DOHH2 (cell line): ENCODE data around the gene FLT3.

Experiments
- H3F3A ChIP-seq: fragments of 200-600 bp; sonication (generic), shearing (Covaris generic); 2 replicates; pipeline ENCODE4 v1.6.0; 2016; ENCODE audit warnings: antibody characterized with exemption, mild to moderate bottlenecking; ENCODE audit not compliant: control insufficient read depth, insufficient read depth
- H3K27ac ChIP-seq: fragments of 200-600 bp; sonication (generic); 2 replicates; pipeline ENCODE4 v1.5.1; 2014; ENCODE audit warnings: low read depth, mild to moderate bottlenecking, low read length, moderate library complexity
- H3K27me3 ChIP-seq: fragments of 200-600 bp; sonication (generic); 2 replicates; pipeline ENCODE4 v1.6.1; 2014; ENCODE audit warnings: mild to moderate bottlenecking, low read length, mixed read lengths; ENCODE audit not compliant: control insufficient read depth
- H3K36me3 ChIP-seq: fragments of 200-600 bp; sonication (generic); 2 replicates; pipeline ENCODE4 v1.6.1; 2014; ENCODE audit warnings: mild to moderate bottlenecking, low read length, moderate library complexity, mixed read lengths; ENCODE audit not compliant: control insufficient read depth
- H3K4me1 ChIP-seq: fragments of 200-600 bp; sonication (generic); 2 replicates; pipeline ENCODE4 v1.6.1; 2014; ENCODE audit warnings: mild to moderate bottlenecking, low read length, mixed read lengths; ENCODE audit not compliant: control insufficient read depth
- H3K4me2 ChIP-seq: fragments of 200-600 bp; sonication (generic); 2 replicates; pipeline ENCODE4 v1.6.0; 2014; ENCODE audit warnings: mild to moderate bottlenecking, low read length, moderate library complexity
- H3K4me3 ChIP-seq: fragments of 200-600 bp; sonication (generic); 2 replicates; pipeline ENCODE4 v1.5.1; 2014; ENCODE audit warnings: mild to moderate bottlenecking, low read length, mixed read lengths
- H3K79me2 ChIP-seq: fragments of 200-600 bp; sonication (generic); 2 replicates; pipeline ENCODE4 v1.6.1; 2014; ENCODE audit warnings: mild to moderate bottlenecking, low read length, mixed read lengths; ENCODE audit not compliant: control insufficient read depth
- H3K9me2 ChIP-seq: fragments of 200-600 bp; sonication (generic); replicated peaks from 2 replicates; pipeline ENCODE4 v1.6.1; 2014; ENCODE audit warnings: mild to moderate bottlenecking, low read length, mixed read lengths; ENCODE audit not compliant: control insufficient read depth
- H3K9me3 ChIP-seq: fragments of 200-600 bp; sonication (generic); 2 replicates; pipeline ENCODE4 v1.6.1; 2014; ENCODE audit warnings: antibody characterized with exemption, low read length, mixed read lengths; ENCODE audit not compliant: control insufficient read depth, insufficient read depth
- H4K20me1 ChIP-seq: fragments of 200-600 bp; sonication (generic); 2 replicates; pipeline ENCODE4 v1.6.0; 2014; ENCODE audit warnings: low read depth, mild to moderate bottlenecking, antibody characterized with exemption, low read length, moderate library complexity; ENCODE audit not compliant: control insufficient read depth, insufficient read depth
- EZH2phosphoT487 ChIP-seq: fragments of 200-600 bp; sonication (generic); IDR thresholded peaks from 2 replicates; pipeline ENCODE4 v1.6.1; 2017; ENCODE audit warnings: borderline replicate concordance, mild to moderate bottlenecking, antibody characterized with exemption, low read length, moderate library complexity, mixed read lengths
- TF ChIP-seq, protein P1 (sequence below): fragments of 200-600 bp; sonication (generic); IDR thresholded peaks from one replicate; pipeline ENCODE4 v1.5.1; 2014; ENCODE audit warnings: antibody characterized with exemption, mild to moderate bottlenecking, low read depth, low read length; ENCODE audit not compliant: poor library complexity, severe bottlenecking

The FLT3 gene

GRCh38 chr13:28001049-28001448 is 99.3 kb downstream of the FLT3 start:
- no peaks in the 10 kb centered on the region for H3K79me2 ChIP-seq
- H3K4me1 ChIP-seq, result peaks cover 8% of the 10 kb centered on the region; the same call in 1 of the 2 replicates
- H3K27me3 ChIP-seq, result no peaks in the 10 kb centered on the region
- H3K4me2 ChIP-seq, result no peak overlapping the region
- TF ChIP-seq, protein P1, sequence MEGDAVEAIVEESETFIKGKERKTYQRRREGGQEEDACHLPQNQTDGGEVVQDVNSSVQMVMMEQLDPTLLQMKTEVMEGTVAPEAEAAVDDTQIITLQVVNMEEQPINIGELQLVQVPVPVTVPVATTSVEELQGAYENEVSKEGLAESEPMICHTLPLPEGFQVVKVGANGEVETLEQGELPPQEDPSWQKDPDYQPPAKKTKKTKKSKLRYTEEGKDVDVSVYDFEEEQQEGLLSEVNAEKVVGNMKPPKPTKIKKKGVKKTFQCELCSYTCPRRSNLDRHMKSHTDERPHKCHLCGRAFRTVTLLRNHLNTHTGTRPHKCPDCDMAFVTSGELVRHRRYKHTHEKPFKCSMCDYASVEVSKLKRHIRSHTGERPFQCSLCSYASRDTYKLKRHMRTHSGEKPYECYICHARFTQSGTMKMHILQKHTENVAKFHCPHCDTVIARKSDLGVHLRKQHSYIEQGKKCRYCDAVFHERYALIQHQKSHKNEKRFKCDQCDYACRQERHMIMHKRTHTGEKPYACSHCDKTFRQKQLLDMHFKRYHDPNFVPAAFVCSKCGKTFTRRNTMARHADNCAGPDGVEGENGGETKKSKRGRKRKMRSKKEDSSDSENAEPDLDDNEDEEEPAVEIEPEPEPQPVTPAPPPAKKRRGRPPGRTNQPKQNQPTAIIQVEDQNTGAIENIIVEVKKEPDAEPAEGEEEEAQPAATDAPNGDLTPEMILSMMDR, result no peak
- no peak for TF ChIP-seq EZH2phosphoT487
- H3K27ac ChIP-seq, result no peak overlapping the region
- H3K9me3 ChIP-seq, result no peaks in the 10 kb centered on the region
- no peak overlapping the region for H3K4me3 ChIP-seq
- no peaks in the 10 kb centered on the region for H4K20me1 ChIP-seq
- 0 out of 2 replicates have a peak, but pooled peaks cover 2% of the 10 kb centered on the region for H3F3A ChIP-seq
- H3K36me3 ChIP-seq, result no peaks in the 10 kb centered on the region
- no peaks in the 10 kb centered on the region for H3K9me2 ChIP-seq

GRCh38 chr13:28000567-28000966 is 99.8 kb downstream of the FLT3 start:
- no peaks in the 10 kb centered on the region for H3K9me2 ChIP-seq
- TF ChIP-seq EZH2phosphoT487, result no peak
- TF ChIP-seq, protein P1, result no peak
- H3K9me3 ChIP-seq, result no peaks in the 10 kb centered on the region
- no peaks in the 10 kb centered on the region for H3K27me3 ChIP-seq
- no peak overlapping the region for H3K27ac ChIP-seq
- H3K36me3 ChIP-seq, result no peaks in the 10 kb centered on the region
- H3K79me2 ChIP-seq, result no peaks in the 10 kb centered on the region
- no peak overlapping the region for H3K4me2 ChIP-seq
- H3F3A ChIP-seq, result 0 out of 2 replicates have a peak, but pooled peaks cover 2% of the 10 kb centered on the region
- H3K4me1 ChIP-seq, result peaks cover 8% of the 10 kb centered on the region; the same call in 1 of the 2 replicates
- no peaks in the 10 kb centered on the region for H4K20me1 ChIP-seq
- H3K4me3 ChIP-seq, result no peak overlapping the region

DNA sequence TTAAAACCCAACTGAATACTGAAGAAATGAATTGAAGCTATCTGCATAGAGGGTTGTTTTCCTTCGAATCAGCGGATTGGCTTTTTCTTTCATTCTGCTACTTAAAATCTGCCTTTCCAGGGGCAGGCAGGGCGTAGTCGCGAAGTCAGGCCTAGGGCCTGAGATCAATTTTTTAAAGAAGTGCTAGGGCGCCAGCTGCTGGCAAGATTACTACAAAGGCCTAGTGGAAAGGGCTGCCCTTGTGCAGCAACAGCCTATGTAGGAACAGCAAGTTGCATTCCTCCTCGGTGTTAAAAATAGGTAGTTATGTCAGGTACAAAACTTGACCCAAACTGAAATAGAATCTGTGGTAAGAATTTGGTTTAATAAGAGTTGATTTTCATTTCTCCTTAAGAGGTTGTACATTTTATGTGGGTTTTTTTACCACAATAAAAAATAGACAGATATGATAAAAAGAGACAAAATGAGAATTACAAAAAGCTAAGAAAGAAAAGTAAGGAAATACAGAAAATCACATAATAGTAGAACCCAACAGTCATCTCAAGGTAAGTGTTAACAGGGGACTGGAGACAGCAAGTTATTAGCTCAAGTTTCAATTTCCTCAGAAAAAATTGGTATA is 102.4 kb downstream of the FLT3 start:
- Histone ChIP-seq H3K4me1 (peaks cover 8% of the 10 kb centered on the region; the same call in 1 of the 2 replicates), H3K9me3 (no peaks in the 10 kb centered on the region), H3K27ac (no peak overlapping the region), H3K79me2 (no peaks in the 10 kb centered on the region), H3K27me3 (no peaks in the 10 kb centered on the region), H3K36me3 (no peaks in the 10 kb centered on the region), H3K9me2 (no peaks in the 10 kb centered on the region), H4K20me1 (no peaks in the 10 kb centered on the region), H3F3A (0 out of 2 replicates have a peak, but pooled peaks cover 2% of the 10 kb centered on the region), H3K4me2 (no peak overlapping the region), H3K4me3 (no peak overlapping the region)
- no peak for TF ChIP-seq EZH2phosphoT487
- TF ChIP-seq, protein P1, result peak; percentile 71
